Kidney glomerular epithelial cell (primary cell): ENCODE measurements around the gene SIRT2.
"Not testable (repeated sequence)": the region's sequence is repeated elsewhere in the genome, so short reads cannot be mapped to it uniquely, and the experiment has no call there.

Experiments used
- DNase-seq: peaks from one replicate; lab custom pipeline; 2025; lab: John Stamatoyannopoulos, UW

Gene SIRT2

GRCh38 chr19:38830039-38830733 lies 69.2 kb downstream of the SIRT2 start:
- DNase-seq, result no peak

GRCh38 chr19:38829203-38829602 lies 70.2 kb downstream of the SIRT2 start:
- not testable (repeated sequence) for DNase-seq
